ENCODE data around the gene MAPKAP1.
"Not testable (repeated sequence)": the region's sequence is repeated elsewhere in the genome, so short reads cannot be mapped to it uniquely, and the experiment has no call there.

GRCh38 chr9:125571824-125572223, 135.2 kb downstream of the MAPKAP1 start:
- not testable (repeated sequence) for TF ChIP-seq POLR2A (IDR thresholded peaks at IDR 0.05; ENCODE audit: low read length); GATA1 (IDR thresholded peaks at IDR 0.05; ENCODE audit: low read depth, low read length)
